Epithelial cell of esophagus (primary cell): ENCODE measurements around the gene MALT1.

Experiments
- DNase-seq: peaks from one replicate; pipeline ENCODE4 v3.0.0; 2010; ENCODE audit warnings: low read depth
- H3K4me3 ChIP-seq: 2 replicates; pipeline ENCODE4 v1.5.1; 2011; ENCODE audit warnings: mild to moderate bottlenecking, low read length, control low read depth
- CTCF ChIP-seq: IDR thresholded peaks from 2 replicates; pipeline ENCODE4 v1.5.1; 2011; ENCODE audit warnings: low read depth, mild to moderate bottlenecking, low read length, control low read depth, inconsistent platforms; ENCODE audit not compliant: insufficient read depth; ENCODE audit errors: missing control alignments

Gene MALT1

GRCh38 chr18:58715540-58715939 lies 44.3 kb downstream of the MALT1 start:
- no peak overlapping the region for H3K4me3 ChIP-seq
- no peak for DNase-seq
- no peak for TF ChIP-seq CTCF

- TF ChIP-seq CTCF, result no peak
- DNase-seq, result no peak
- no peak overlapping the region for H3K4me3 ChIP-seq
Measured at GRCh38 chr18:58716060-58716756, 44.9 kb downstream of the MALT1 start.

- TF ChIP-seq CTCF, result no peak
- no peak overlapping the region for H3K4me3 ChIP-seq
- DNase-seq, result no peak
Measured at GRCh38 chr18:58721566-58722239, 50.4 kb downstream of the MALT1 start.

GRCh38 chr18:58723810-58724602 lies 52.7 kb downstream of the MALT1 start:
- no peak overlapping the region for H3K4me3 ChIP-seq
- no peak for DNase-seq
- TF ChIP-seq CTCF, result no peak

- DNase-seq, result no peak
- TF ChIP-seq CTCF, result no peak
- no peak overlapping the region for H3K4me3 ChIP-seq
Measured at GRCh38 chr18:58726671-58727070, 55.4 kb downstream of the MALT1 start.

GRCh38 chr18:58727776-58728500 lies 56.7 kb downstream of the MALT1 start:
- no peak overlapping the region for H3K4me3 ChIP-seq
- no peak for TF ChIP-seq CTCF
- DNase-seq, result no peak
